Measurements from ENCODE around the gene KREMEN2. TPM values are rescaled to one million over a fixed set of nuclear protein-coding genes. Genes with fewer than 3 reads are reported as not detected.

KREMEN2 gene
- total and polyA plus RNA-seq, 2 of the 8 experiments (the other 6 are each of a cell fraction or from before 2014, with no cell fraction given) = 6.6 to 7.0 TPM

DNA sequence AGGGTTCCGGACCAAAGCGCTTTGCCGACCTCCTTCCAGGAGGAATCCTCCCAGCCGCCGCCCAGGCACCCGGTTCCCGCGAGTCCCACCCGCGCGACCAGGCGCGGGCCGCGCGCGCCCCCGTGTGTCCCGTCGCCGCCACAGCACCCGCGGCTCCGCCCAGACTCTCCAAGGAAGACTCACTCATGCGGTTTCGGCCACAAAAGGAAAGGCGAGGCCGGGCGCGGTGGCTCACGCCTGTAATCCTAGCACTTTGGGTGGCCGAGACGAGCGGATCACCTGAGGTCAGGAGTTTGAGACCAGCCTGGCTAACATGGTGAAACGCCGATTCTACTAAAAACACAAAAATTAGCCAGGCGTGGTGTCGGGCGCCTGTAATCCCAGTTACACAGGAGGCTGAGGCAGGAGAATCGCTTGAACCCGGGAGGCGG is 19.6 kb downstream of the KREMEN2 start (continued):
- TF ChIP-seq NANOG (IDR thresholded peaks at IDR 0.05; ENCODE audit: insufficient read depth, low read depth, low read length, poor library complexity, severe bottlenecking) (no peak), CHD1 (IDR thresholded peaks at IDR 0.05; ENCODE audit: low read depth, low read length) (no peak), BACH1 (IDR thresholded peaks at IDR 0.05; ENCODE audit: low read length) (peak; percentile 85), JUND (IDR thresholded peaks at IDR 0.05; ENCODE audit: low read length) (no peak), RXRA (IDR thresholded peaks at IDR 0.05; ENCODE audit: insufficient read depth, low read depth, low read length) (no peak), CBX5 (IDR thresholded peaks at IDR 0.05; ENCODE audit: low read depth, low read length) (no peak), BCL11A (IDR thresholded peaks at IDR 0.05; ENCODE audit: low read depth in 2 of 2, low read length in 2 of 2) (no peak), SP4 (IDR thresholded peaks at IDR 0.05; ENCODE audit: low read length) (no peak), SUZ12 (IDR thresholded peaks at IDR 0.05; ENCODE audit: low read length) (no peak), RFX5 (IDR thresholded peaks at IDR 0.05; ENCODE audit: borderline replicate concordance, low read depth, low read length) (no peak), CREB1 (IDR thresholded peaks at IDR 0.05) (0 out of 2 replicates have a peak, but pooled peaks have one; percentile 50), ASH2L (IDR thresholded peaks at IDR 0.05; ENCODE audit: low read length) (no peak), SIN3A (conservative IDR thresholded peaks at IDR 0.05 in 1 of 2, IDR thresholded peaks at IDR 0.05 in 1 of 2; ENCODE audit: low read depth in 1 of 2, low read length in 2 of 2) (peak in 1 of 2 experiments; percentile 51; a peak in 1 of 4 replicates), ZNF274 (IDR thresholded peaks at IDR 0.05; ENCODE audit: borderline replicate concordance, extremely low read depth, low read length) (no peak), SAP30 (IDR thresholded peaks at IDR 0.05; ENCODE audit: insufficient read depth, insufficient replicate concordance, low read length) (no peak)
- TF ChIP-seq, protein P1, sequence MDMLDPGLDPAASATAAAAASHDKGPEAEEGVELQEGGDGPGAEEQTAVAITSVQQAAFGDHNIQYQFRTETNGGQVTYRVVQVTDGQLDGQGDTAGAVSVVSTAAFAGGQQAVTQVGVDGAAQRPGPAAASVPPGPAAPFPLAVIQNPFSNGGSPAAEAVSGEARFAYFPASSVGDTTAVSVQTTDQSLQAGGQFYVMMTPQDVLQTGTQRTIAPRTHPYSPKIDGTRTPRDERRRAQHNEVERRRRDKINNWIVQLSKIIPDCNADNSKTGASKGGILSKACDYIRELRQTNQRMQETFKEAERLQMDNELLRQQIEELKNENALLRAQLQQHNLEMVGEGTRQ (IDR thresholded peaks at IDR 0.05; ENCODE audit: low read length) = no peak
- TF ChIP-seq, protein P2, sequence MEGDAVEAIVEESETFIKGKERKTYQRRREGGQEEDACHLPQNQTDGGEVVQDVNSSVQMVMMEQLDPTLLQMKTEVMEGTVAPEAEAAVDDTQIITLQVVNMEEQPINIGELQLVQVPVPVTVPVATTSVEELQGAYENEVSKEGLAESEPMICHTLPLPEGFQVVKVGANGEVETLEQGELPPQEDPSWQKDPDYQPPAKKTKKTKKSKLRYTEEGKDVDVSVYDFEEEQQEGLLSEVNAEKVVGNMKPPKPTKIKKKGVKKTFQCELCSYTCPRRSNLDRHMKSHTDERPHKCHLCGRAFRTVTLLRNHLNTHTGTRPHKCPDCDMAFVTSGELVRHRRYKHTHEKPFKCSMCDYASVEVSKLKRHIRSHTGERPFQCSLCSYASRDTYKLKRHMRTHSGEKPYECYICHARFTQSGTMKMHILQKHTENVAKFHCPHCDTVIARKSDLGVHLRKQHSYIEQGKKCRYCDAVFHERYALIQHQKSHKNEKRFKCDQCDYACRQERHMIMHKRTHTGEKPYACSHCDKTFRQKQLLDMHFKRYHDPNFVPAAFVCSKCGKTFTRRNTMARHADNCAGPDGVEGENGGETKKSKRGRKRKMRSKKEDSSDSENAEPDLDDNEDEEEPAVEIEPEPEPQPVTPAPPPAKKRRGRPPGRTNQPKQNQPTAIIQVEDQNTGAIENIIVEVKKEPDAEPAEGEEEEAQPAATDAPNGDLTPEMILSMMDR (IDR thresholded peaks at IDR 0.05; ENCODE audit: control extremely low read depth in 1 of 3, insufficient read depth in 1 of 3, low read depth in 1 of 3, low read length in 3 of 3) = peak; percentile 83 to 87 (median 84)
- TF ChIP-seq, protein P3, sequence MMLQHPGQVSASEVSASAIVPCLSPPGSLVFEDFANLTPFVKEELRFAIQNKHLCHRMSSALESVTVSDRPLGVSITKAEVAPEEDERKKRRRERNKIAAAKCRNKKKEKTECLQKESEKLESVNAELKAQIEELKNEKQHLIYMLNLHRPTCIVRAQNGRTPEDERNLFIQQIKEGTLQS (IDR thresholded peaks at IDR 0.05; ENCODE audit: insufficient read depth, low read depth, low read length) = no peak
- TF ChIP-seq, protein P4, sequence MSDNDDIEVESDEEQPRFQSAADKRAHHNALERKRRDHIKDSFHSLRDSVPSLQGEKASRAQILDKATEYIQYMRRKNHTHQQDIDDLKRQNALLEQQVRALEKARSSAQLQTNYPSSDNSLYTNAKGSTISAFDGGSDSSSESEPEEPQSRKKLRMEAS (IDR thresholded peaks at IDR 0.05) = peak; percentile 64
